Mucosa of rectum (tissue), 2 donors: ENCODE data around the gene MARCO.

Source experiments
- H3K27ac ChIP-seq, 2 donors: one replicate each; pipeline ENCODE4 v1.7.0; 2013; ENCODE audit warnings: inconsistent platforms in 2 of 2, low read depth in 2 of 2, low read length in 2 of 2
- H3K27me3 ChIP-seq, 2 donors: one replicate each; pipeline ENCODE4 v1.7.0; 2013; ENCODE audit warnings: low read length in 2 of 2; ENCODE audit not compliant: control insufficient read depth in 2 of 2, insufficient read depth in 2 of 2
- H3K36me3 ChIP-seq, 2 donors: one replicate each; pipeline ENCODE4 v1.7.0; 2013; ENCODE audit warnings: low read length in 2 of 2; ENCODE audit not compliant: control insufficient read depth in 2 of 2, insufficient read depth in 2 of 2
- H3K4me1 ChIP-seq, 2 donors: one replicate each; pipeline ENCODE4 v1.7.0; 2013; ENCODE audit warnings: low read length in 2 of 2, mild to moderate bottlenecking in 1 of 2; ENCODE audit not compliant: control insufficient read depth in 2 of 2, insufficient read depth in 2 of 2
- H3K4me3 ChIP-seq, 2 donors: one replicate each; pipeline ENCODE4 v1.7.0; 2013; ENCODE audit warnings: low read length in 2 of 2
- H3K9ac ChIP-seq, 2 donors: one replicate each; pipeline ENCODE4 v1.7.0; 2013; ENCODE audit warnings: low read length in 2 of 2, low read depth in 1 of 2, mild to moderate bottlenecking in 1 of 2
- H3K9me3 ChIP-seq, 2 donors: one replicate each; pipeline ENCODE4 v1.7.0; 2013; ENCODE audit warnings: low read length in 2 of 2; ENCODE audit not compliant: control insufficient read depth in 2 of 2
- donor health status: healthy.
- donor health status: Normal muscosa, but diverticular disease.

The MARCO gene

GRCh38 chr2:119011162-119011909, 69.3 kb downstream of the MARCO start:
- H3K27ac ChIP-seq = no peak overlapping the region
- H3K9me3 ChIP-seq = no peaks in the 10 kb centered on the region
- H3K9ac ChIP-seq = no peak overlapping the region
- no peaks in the 10 kb centered on the region for H3K4me1 ChIP-seq
- H3K27me3 ChIP-seq = peaks cover 12 to 16% of the 10 kb centered on the region in 2 donors
- no peaks in the 10 kb centered on the region for H3K36me3 ChIP-seq
- no peak overlapping the region for H3K4me3 ChIP-seq

GRCh38 chr2:119011910-119012209, 69.9 kb downstream of the MARCO start:
- Histone ChIP-seq H3K4me1 (no peaks in the 10 kb centered on the region), H3K4me3 (no peak overlapping the region), H3K9ac (no peak overlapping the region), H3K27me3 (peaks cover 12 to 16% of the 10 kb centered on the region in 2 donors), H3K36me3 (no peaks in the 10 kb centered on the region), H3K9me3 (no peaks in the 10 kb centered on the region), H3K27ac (no peak overlapping the region)

- H3K27me3 ChIP-seq = peaks cover 19 to 21% of the 10 kb centered on the region in 2 donors
- no peak overlapping the region for H3K27ac ChIP-seq
- H3K4me1 ChIP-seq = no peaks in the 10 kb centered on the region
Observed at GRCh38 chr2:119012345-119013301, 70.6 kb downstream of the MARCO start.

GRCh38 chr2:119013671-119014070, 71.7 kb downstream of the MARCO start:
- no peaks in the 10 kb centered on the region for H3K4me1 ChIP-seq
- no peak overlapping the region for H3K9ac ChIP-seq
- peaks cover 21% of the 10 kb centered on the region in 2 donors for H3K27me3 ChIP-seq
- no peaks in the 10 kb centered on the region for H3K36me3 ChIP-seq
- H3K27ac ChIP-seq = no peak overlapping the region
- no peaks in the 10 kb centered on the region for H3K9me3 ChIP-seq
- no peak overlapping the region for H3K4me3 ChIP-seq

More at GRCh38 chr2:119012345-119013301, 70.6 kb downstream of the MARCO start:
- no peaks in the 10 kb centered on the region for H3K36me3 ChIP-seq
- no peak overlapping the region for H3K9ac ChIP-seq
- no peaks in the 10 kb centered on the region for H3K9me3 ChIP-seq
- no peak overlapping the region for H3K4me3 ChIP-seq

GRCh38 chr2:119015845-119016244, 73.9 kb downstream of the MARCO start:
- Histone ChIP-seq H3K9me3 (no peaks in the 10 kb centered on the region), H3K27me3 (peaks cover 11 to 16% of the 10 kb centered on the region in 2 donors), H3K9ac (no peak overlapping the region), H3K4me3 (no peak overlapping the region), H3K27ac (no peak overlapping the region), H3K4me1 (no peaks in the 10 kb centered on the region), H3K36me3 (no peaks in the 10 kb centered on the region)

GRCh38 chr2:119019521-119019920, 77.5 kb downstream of the MARCO start:
- Histone ChIP-seq H3K27ac (no peak overlapping the region), H3K27me3 (peaks cover 5 to 9% of the 10 kb centered on the region in 2 donors), H3K9me3 (no peaks in the 10 kb centered on the region)

GRCh38 chr2:119022678-119023077, 80.7 kb downstream of the MARCO start:
- H3K4me1 ChIP-seq = no peaks in the 10 kb centered on the region
- no peak overlapping the region for H3K4me3 ChIP-seq
- H3K27me3 ChIP-seq = peaks cover 0 to under 1% of the 10 kb centered on the region in 2 donors
- no peak overlapping the region for H3K9ac ChIP-seq
- H3K9me3 ChIP-seq = no peaks in the 10 kb centered on the region
- no peaks in the 10 kb centered on the region for H3K36me3 ChIP-seq
- no peak overlapping the region for H3K27ac ChIP-seq

More at GRCh38 chr2:119019521-119019920, 77.5 kb downstream of the MARCO start:
- H3K36me3 ChIP-seq = no peaks in the 10 kb centered on the region
- H3K4me1 ChIP-seq = no peaks in the 10 kb centered on the region
- H3K4me3 ChIP-seq = no peak overlapping the region
- H3K9ac ChIP-seq = no peak overlapping the region

- Histone ChIP-seq H3K9ac (no peak overlapping the region), H3K9me3 (no peaks in the 10 kb centered on the region), H3K36me3 (no peaks in the 10 kb centered on the region), H3K4me1 (no peaks in the 10 kb centered on the region), H3K27me3 (no peaks in the 10 kb centered on the region), H3K4me3 (no peak overlapping the region), H3K27ac (no peak overlapping the region)
Observed at GRCh38 chr2:119023534-119023933, 81.5 kb downstream of the MARCO start.

- Histone ChIP-seq H3K4me1 (no peaks in the 10 kb centered on the region), H3K27me3 (no peaks in the 10 kb centered on the region), H3K27ac (no peak overlapping the region), H3K9ac (no peak overlapping the region), H3K9me3 (no peaks in the 10 kb centered on the region), H3K4me3 (no peak overlapping the region), H3K36me3 (no peaks in the 10 kb centered on the region)
Observed at GRCh38 chr2:119024152-119024551, 82.2 kb downstream of the MARCO start.

GRCh38 chr2:119024568-119024967, 82.6 kb downstream of the MARCO start:
- Histone ChIP-seq H3K27me3 (no peaks in the 10 kb centered on the region), H3K36me3 (no peaks in the 10 kb centered on the region)

More at GRCh38 chr2:119024568-119024967, 82.6 kb downstream of the MARCO start:
- Histone ChIP-seq H3K9me3 (no peaks in the 10 kb centered on the region), H3K9ac (no peak overlapping the region), H3K4me3 (no peak overlapping the region), H3K27ac (no peak overlapping the region), H3K4me1 (no peaks in the 10 kb centered on the region)
